HG02588 (cell line): ENCODE measurements around the gene GOLGA6L24.
"Not testable (repeated sequence)": the region's sequence is repeated elsewhere in the genome, so short reads cannot be mapped to it uniquely, and the experiment has no call there.

ENCODE experiments used
- ATAC-seq: cut with Tn5 transposase; IDR thresholded peaks from one replicate; pipeline ENCODE4 v1.9.1; 2021; ENCODE audit warnings: mild to moderate bottlenecking, moderate library complexity; ENCODE audit not compliant: unreplicated experiment

GOLGA6L24 gene, protein sequence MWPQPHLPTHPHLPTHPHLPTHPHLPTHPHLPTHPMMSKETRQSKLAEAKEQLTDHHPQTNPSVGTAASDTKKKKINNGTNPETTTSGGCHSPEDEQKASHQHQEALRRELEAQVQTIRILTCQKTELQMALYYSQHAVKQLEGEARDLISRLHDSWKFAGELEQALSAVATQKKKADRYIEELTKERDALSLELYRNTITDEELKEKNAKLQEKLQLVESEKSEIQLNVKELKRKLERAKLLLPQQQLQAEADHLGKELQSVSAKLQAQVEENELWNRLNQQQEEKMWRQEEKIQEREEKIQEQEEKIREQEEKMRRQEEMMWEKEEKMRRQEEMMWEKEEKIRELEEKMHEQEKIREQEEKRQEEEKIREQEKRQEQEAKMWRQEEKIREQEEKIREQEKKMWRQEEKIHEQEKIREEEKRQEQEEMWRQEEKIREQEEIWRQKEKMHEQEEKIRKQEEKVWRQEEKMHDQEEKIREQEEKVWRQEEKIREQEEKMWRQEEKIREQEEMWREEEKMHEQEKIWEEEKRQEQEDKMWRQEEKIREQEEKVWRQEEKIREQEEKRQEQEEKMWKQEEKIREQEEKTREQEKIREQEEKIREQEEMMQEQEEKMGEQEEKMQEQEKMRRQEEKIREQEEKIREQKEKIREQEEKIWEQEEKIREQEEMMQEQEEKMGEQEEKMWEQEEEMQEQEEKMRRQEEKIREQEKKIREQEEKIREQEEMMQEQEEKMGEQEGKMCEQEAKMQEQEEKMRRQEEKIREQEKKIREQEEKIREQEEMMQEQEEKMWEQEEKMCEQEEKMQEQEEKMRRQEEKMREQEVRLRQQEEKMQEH

DNA sequence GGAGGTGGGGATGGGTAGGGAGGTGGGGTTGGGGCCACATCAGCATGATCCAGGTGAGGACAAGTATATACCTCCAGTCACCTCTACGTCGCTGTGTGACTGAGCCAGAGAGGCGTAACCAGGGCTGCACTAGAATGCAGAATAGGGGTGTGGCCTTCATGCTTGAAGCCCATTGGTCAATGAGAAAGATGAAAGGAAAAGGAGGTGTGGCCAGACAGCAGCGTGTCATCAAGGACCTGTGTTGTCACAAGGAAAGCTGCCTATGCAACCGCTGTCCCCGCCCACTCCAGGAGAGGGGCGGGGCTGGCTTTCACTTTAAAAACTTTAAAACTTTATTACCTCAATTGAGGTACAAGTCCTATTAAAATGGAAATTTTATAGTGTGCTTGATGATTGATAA is at the start of gene GOLGA6L24:
Gene GOLGA6L24 (minus strand): TSS at position 101 of the 400 bp plus-strand sequence. CDS start 61 bp downstream, at position 40.
- ATAC-seq: not testable (repeated sequence)

DNA sequence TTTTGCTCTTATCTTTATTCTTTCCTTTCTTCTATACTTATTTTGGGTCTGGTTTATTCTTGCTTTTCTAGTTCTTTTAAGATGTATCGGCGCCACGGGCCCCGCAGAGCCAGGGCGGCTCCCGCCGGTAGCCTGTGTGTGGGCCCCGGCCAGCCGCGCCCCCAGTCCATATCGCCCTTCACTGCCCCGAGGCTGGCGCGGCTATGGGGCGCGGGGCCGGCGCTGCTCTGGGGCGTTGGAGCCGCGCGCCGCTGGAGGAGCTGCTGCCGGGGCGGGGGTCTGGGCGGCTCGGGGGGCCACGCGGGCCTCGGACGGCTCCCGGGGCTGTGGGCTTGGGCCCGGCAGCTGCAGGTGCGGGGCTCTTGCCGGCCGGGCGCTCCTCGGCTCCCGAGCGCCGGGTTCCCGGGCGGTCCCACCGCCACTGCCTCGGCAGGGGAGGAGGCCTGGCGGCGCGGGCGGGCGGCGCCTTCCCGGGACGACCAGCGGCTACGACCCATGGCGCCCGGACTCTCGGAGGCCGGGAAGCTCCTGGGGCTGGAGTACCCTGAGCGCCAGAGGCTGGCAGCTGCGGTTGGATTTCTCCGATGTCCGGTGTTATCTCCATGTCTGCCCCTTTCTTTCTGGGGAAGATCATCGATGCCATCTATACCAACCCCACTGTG is 45.0 kb upstream of the GOLGA6L24 start:
- ATAC-seq: not testable (repeated sequence)

DNA sequence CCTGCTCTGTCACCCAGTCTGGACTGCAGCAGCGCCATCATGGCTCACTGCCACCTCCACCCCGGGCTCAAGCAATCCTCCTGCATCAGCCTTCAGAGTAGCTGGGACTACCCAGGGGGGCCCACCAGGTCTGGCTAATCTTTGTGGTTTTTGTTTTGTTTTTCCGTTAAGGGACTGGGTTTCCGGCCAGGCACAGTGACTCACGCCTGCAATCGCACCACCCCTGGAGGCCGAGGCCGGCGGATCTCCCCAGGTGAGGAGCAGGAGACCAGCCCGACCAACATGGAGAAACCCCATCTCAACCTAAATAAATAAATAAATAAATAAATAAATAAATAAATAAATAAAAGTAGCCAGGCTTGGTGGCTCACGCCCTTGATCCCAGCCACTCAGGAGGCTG is 38.1 kb upstream of the GOLGA6L24 start:
- ATAC-seq: not testable (repeated sequence)

DNA sequence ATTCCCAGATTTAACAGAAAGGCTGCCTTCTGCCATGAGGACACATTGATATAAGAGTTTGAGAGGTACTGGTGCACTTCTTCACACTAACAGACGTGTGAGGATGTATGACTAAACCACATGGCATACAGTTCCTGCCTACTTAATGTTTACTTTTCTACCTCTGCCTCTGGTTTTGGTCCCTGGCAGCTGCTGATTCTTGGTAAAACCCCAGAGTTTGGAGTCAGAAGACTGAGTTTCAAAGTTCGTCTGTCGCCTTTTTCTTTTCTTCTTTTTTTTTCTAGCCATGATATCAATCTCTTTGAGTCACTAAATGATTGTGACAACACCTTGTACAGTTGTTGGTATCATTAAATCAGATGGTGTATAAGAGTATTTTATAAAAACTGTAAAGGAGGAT is 22.2 kb upstream of the GOLGA6L24 start:
- ATAC-seq: not testable (repeated sequence)

DNA sequence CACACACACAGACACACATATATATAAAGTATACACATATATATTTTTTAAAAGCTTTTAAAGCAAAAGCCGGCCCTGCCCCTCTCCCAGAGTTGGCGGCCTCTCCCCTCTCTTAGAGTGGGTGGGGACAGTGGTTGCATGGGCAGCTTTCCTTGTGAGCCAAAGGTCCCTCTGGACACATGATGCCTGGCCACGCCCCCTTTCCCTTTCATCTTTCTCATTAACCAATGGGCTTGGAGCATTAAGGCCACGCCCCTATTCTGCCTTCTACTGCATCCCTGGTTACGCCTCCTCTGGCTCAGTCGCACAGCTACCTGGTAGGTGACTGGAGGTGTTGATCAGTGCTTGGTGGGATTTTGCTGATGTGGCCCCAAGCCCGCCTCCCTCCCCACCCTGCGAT is 20.5 kb upstream of the GOLGA6L24 start, which contains the start of gene GOLGA8F:
Gene GOLGA8F (plus strand): TSS at position 301 of the 400 bp plus-strand sequence. CDS start 98 bp downstream, at position 399.
- not testable (repeated sequence) for ATAC-seq

DNA sequence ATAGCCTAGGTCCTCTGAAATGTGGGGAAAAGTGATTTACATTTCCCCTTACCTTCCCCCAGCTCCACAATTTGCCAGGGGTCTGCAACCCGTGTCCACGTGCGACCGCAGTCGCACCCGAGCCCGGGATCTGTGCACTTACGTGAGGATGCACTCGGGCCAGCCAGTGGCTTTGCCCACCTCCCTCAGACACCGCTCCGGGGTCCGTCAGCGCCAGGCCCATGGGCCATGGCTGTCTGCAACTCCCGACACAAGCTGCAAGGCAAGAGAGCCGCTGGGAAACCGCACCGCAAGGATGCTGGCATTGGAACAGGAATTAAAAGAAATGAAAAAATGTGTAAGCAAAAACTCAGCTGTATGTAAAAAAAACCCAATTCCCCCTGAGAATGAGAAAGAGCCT is 7.6 kb upstream of the GOLGA6L24 start:
- ATAC-seq: not testable (repeated sequence)

DNA sequence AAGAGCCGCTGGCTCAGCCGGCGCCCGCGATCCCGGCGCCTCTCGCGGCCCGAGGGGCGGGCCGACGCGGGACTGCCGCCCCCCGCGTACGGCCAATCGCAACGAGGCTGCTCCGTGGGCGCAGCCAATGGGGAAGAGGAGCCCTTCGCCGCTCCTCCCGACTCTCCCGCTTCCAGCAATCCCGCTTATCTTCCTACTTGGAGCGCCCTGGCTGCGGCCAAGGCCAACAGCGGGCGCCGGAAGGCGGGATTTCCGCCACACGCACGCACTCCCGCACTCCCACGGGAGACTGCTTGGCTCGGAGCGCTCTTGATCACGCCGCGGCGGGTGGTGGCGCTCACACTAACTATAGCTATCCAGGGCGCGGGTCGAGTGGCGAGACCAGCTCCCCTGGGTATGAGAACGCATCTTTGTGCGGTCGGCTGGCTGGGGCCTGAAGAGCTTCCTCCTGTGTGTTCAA is 35.7 kb downstream of the GOLGA6L24 start, which contains the start of gene HERC2:
Gene HERC2 (minus strand): TSS at position 51 of the 460 bp plus-strand sequence. CDS start 746 bp downstream, outside the sequence.
- ATAC-seq: not testable (repeated sequence)

DNA sequence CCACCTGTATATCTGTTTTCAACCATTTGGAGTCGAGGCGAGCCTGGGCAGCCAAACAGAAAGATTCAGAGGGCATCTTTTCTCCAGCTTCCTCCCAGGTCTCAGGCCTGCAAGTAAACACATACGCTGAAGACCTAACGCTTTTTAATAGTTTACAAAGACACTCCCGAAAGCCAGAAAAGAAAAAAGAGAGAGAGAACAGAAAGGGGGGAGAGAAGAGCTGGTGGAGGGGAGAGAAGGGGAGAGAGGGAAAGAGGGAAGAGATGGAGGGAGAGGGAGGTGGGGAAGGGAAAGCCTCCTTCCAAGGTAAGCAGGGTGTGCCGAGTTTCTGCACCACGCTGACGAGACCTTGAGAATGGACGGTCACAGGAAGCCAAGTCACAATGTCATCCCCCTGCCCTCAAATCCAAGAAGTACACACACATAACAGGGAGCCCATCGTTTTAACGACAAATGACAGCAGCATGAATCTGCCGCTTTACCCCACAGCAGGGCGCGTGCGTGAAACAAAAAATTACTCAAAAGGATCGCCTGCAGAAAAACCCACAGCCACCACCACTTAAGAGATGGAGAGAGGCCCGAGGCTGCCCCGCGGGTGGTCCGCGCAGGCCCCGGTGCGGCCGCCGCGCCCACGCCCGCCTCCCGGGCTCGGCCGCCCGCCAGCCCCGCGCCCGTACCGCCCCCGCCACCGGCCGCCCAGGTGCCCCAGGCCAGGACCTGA is 36.4 kb downstream of the GOLGA6L24 start:
- ATAC-seq: not testable (repeated sequence)

DNA sequence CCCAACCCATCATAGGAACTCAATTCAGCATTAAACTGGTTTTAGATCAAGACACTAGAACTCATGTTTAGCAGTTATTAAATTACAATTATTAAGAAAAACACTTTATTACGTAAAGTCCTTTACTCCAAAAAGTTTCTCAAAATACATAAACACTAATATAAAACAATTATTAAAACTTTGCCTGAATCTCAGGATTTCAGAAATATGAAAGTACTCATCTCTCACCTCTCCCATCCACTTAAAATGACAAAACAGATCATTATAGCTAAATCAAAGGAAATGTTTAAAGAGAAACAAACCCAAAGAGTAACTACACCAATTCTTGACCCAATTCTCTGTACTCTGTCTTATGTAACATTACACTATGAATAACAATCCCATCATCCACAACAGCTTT is 38.2 kb downstream of the GOLGA6L24 start:
- ATAC-seq: not testable (repeated sequence)

DNA sequence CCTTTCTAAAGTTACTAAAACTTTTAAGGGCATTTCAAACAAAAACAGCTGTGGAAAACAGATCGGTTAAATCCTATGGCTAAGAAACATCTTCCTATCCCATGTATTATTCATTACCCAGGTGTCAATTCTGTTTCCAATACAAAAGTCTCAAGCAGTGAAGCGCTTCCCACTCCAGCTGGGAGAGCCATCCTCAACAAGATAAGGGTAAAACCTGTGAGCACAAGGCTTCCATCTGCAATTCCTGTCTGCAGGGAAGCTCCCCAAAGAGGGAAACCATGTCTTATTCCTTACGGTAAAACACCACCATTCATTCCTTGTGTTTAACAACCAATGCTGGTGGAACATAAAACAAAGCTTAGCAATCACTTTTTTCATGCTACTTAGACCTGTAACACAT is 39.1 kb downstream of the GOLGA6L24 start:
- not testable (repeated sequence) for ATAC-seq

DNA sequence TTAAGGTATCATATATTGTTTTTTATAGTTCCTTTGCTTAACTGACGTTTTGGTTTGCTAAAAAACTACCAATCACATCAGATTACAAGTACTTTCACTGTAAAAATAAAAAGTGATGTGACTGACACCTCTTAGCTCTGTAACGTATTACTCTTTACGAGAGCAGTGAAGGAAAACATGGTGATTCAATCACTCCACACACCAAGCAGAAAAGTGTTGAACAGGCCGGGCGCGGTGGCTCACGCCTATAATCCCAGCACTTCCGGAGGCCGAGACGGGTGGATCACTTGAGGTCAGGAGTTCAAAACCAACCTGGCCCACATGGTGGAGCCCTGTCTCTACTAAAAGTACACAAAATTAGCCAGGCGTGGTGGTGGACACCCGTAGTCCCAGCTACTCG is 39.8 kb downstream of the GOLGA6L24 start:
- ATAC-seq: not testable (repeated sequence)

DNA sequence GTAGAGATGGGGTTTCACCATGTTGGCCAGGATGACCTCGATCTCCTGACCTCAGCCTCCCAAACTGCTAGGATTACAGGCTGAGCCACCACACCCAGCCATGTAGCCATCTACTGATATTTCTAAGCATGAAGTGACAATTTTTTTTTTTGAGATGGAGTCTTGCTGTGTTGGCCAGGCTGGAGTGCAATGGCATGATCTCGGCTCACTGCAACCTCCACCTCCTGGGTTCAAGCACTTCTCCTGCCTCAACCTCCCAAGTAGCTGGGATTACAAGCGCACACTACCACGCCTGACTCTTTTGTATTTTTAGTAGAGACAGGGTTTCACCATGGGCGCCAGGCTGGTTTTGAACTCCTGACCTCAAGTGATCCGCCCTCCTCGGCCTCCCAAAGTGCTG is 40.9 kb downstream of the GOLGA6L24 start:
- not testable (repeated sequence) for ATAC-seq

DNA sequence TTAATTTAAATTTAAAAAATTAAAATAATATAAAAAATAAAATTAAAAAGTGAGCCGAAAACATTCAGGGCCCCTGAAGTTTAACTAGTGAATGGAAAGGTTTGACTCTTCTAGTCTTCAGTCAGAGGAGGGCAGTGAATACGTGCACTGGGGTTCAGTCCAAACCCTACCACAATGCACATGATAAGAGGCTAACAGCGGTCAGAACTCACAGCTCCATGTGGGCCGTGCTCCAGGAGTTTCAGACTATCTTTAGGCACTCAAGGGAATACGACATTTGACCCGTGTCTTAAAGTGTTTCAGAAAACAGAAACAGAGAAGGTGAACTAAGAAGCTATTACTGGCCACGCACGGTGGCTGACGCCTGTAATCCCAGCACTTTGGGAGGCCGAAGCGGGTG is 47.4 kb downstream of the GOLGA6L24 start:
- ATAC-seq: not testable (repeated sequence)

DNA sequence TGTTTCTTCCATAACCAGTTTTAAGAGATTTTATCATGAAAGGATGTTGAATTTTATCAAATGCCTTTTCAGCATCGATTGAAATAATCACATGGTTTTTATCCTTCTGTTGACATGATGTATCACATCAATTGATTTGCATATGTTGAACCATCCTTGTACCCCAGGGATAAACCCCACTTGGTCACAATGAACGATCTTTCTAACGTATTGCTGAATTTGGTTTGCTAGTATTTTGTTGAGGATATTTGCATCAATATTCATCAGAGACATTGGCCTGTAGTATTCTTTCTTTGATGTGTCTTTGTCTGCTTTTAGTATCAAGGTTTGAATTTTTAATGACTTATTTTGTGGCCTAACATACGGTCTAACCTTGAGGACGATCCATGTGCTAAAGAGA is 49.2 kb downstream of the GOLGA6L24 start:
- not testable (repeated sequence) for ATAC-seq
